H9 (cell line): ENCODE results near the gene HSPBP1. TPM values are rescaled to one million over a fixed set of nuclear protein-coding genes. Genes with fewer than 3 reads are reported as not detected.
A peak's percentile ranks its signal among the peaks of the same experiment; 100 is the strongest.

ENCODE experiments used
- DNase-seq: peaks from one replicate; pipeline ENCODE4 v3.0.0-alpha.2; 2017
- H2AFZ ChIP-seq: one replicate; pipeline ENCODE4 v1.6.1; 2013; ENCODE audit warnings: mild to moderate bottlenecking, low read length, control low read depth, moderate library complexity
- H2AK5ac ChIP-seq: 2 replicates; pipeline ENCODE4 v1.6.1; 2013; ENCODE audit warnings: low read length, control low read depth, mixed read lengths; ENCODE audit not compliant: insufficient read length
- H2BK120ac ChIP-seq: one replicate; pipeline ENCODE4 v1.6.1; 2013; ENCODE audit warnings: low read depth, mild to moderate bottlenecking, low read length, control low read depth, inconsistent platforms; ENCODE audit not compliant: poor library complexity, severe bottlenecking
- H2BK12ac ChIP-seq: 2 replicates; pipeline ENCODE4 v1.6.1; 2013; ENCODE audit warnings: low read length, control low read depth, mixed read lengths, low read depth; ENCODE audit not compliant: insufficient read length
- H2BK15ac ChIP-seq: 2 replicates; pipeline ENCODE4 v1.6.1; 2013; ENCODE audit warnings: low read depth, low read length, control low read depth
- H2BK20ac ChIP-seq: one replicate; pipeline ENCODE4 v1.6.1; 2013; ENCODE audit warnings: low read depth, mild to moderate bottlenecking, low read length, control low read depth, inconsistent platforms; ENCODE audit not compliant: poor library complexity, severe bottlenecking
- H2BK5ac ChIP-seq: 2 replicates; pipeline ENCODE4 v1.6.1; 2013; ENCODE audit warnings: low read length, control low read depth, mixed read lengths; ENCODE audit not compliant: insufficient read length
- H3K14ac ChIP-seq: 2 replicates; pipeline ENCODE4 v1.6.1; 2013; ENCODE audit warnings: low read length, control low read depth; ENCODE audit not compliant: insufficient read depth
- H3K18ac ChIP-seq: 2 replicates; pipeline ENCODE4 v1.6.1; 2013; ENCODE audit warnings: low read depth, mild to moderate bottlenecking, mixed read lengths, low read length, control low read depth; ENCODE audit not compliant: insufficient read length
- H3K23ac ChIP-seq: 2 replicates; pipeline ENCODE4 v1.6.1; 2013; ENCODE audit warnings: low read length, control low read depth, mixed read lengths, low read depth; ENCODE audit not compliant: insufficient read length
- H3K23me2 ChIP-seq: 2 replicates; pipeline ENCODE4 v1.6.1; 2013; ENCODE audit warnings: low read depth, mild to moderate bottlenecking, mixed read lengths, low read length, control low read depth; ENCODE audit not compliant: insufficient read length, poor library complexity, severe bottlenecking
- H3K27ac ChIP-seq: 2 replicates; pipeline ENCODE4 v1.5.1; 2013; ENCODE audit warnings: low read length, control low read depth, mixed read lengths, low read depth; ENCODE audit not compliant: insufficient read length
- H3K27me3 ChIP-seq: 2 replicates; pipeline ENCODE4 v1.6.1; 2013; ENCODE audit warnings: low read length, control low read depth, inconsistent platforms; ENCODE audit not compliant: insufficient read depth
- H3K4ac ChIP-seq: 2 replicates; pipeline ENCODE4 v1.6.1; 2013; ENCODE audit warnings: low read depth, mild to moderate bottlenecking, control low read depth, inconsistent platforms, low read length, moderate library complexity
- H3K4me1 ChIP-seq: 2 replicates; pipeline ENCODE4 v1.6.1; 2013; ENCODE audit warnings: low read length, control low read depth, inconsistent platforms; ENCODE audit not compliant: insufficient read depth
- H3K4me2 ChIP-seq: 2 replicates; pipeline ENCODE4 v1.6.1; 2013; ENCODE audit warnings: low read length, control low read depth, mixed read lengths; ENCODE audit not compliant: insufficient read length, insufficient read depth
- H3K56ac ChIP-seq: 2 replicates; pipeline ENCODE4 v1.6.1; 2013; ENCODE audit warnings: low read depth, mild to moderate bottlenecking, mixed read lengths, low read length, control low read depth; ENCODE audit not compliant: insufficient read length
- H3K79me1 ChIP-seq: 2 replicates; pipeline ENCODE4 v1.6.1; 2013; ENCODE audit warnings: low read depth, mild to moderate bottlenecking, moderate library complexity, low read length, control low read depth, inconsistent platforms; ENCODE audit not compliant: insufficient read depth, poor library complexity, severe bottlenecking
- H3K79me2 ChIP-seq: 2 replicates; pipeline ENCODE4 v1.6.1; 2013; ENCODE audit warnings: low read length, control low read depth, inconsistent platforms; ENCODE audit not compliant: insufficient read depth
- H3K9ac ChIP-seq: 2 replicates; pipeline ENCODE4 v1.6.1; 2013; ENCODE audit warnings: low read length, control low read depth, mixed read lengths; ENCODE audit not compliant: insufficient read length; ENCODE audit errors: extremely low read depth
- H3K9me3 ChIP-seq: one replicate; pipeline ENCODE4 v1.6.1; 2013; ENCODE audit warnings: low read depth, low read length, inconsistent platforms; ENCODE audit not compliant: control insufficient read depth
- H3T11ph ChIP-seq: one replicate; pipeline ENCODE4 v1.6.1; 2013; ENCODE audit warnings: mild to moderate bottlenecking, low read length, control low read depth, inconsistent platforms
- H4K20me1 ChIP-seq: one replicate; pipeline ENCODE4 v1.6.1; 2013; ENCODE audit not compliant: control insufficient read depth, insufficient read length, insufficient read depth
- H4K5ac ChIP-seq: 2 replicates; pipeline ENCODE4 v1.6.1; 2013; ENCODE audit warnings: low read depth, mild to moderate bottlenecking, mixed read lengths, low read length, control low read depth; ENCODE audit not compliant: insufficient read length
- H4K8ac ChIP-seq: replicated peaks from 2 replicates; pipeline ENCODE4 v1.6.1; 2013; ENCODE audit warnings: low read length, control low read depth, mixed read lengths, low read depth; ENCODE audit not compliant: insufficient read length
- H4K91ac ChIP-seq: 2 replicates; pipeline ENCODE4 v1.6.1; 2013; ENCODE audit warnings: low read depth, mild to moderate bottlenecking, moderate library complexity, mixed read lengths, low read length, control low read depth; ENCODE audit not compliant: insufficient read length
- H3K27ac Mint-ChIP-seq, 3 experiments: 2 replicates in 2 of 3; 3 replicates in 1 of 3; pipeline ENCODE4 v1.8.0; 2020 to 2021; ENCODE audit warnings: mixed read lengths in 3 of 3, mild to moderate bottlenecking in 1 of 3, moderate library complexity in 1 of 3
- H3K27me3 Mint-ChIP-seq: 2 replicates; pipeline ENCODE4 v1.8.0; 2021; ENCODE audit warnings: low read depth, mild to moderate bottlenecking, moderate library complexity, mixed read lengths
- H3K36me3 Mint-ChIP-seq, 3 experiments: 2 replicates in 2 of 3; 3 replicates in 1 of 3; pipeline ENCODE4 v1.8.0; 2020 to 2021; ENCODE audit warnings: low read depth in 3 of 3, mixed read lengths in 3 of 3; ENCODE audit not compliant: insufficient read depth in 1 of 3
- H3K4me1 Mint-ChIP-seq, 2 experiments: 2 replicates each; pipeline ENCODE4 v1.8.0; 2020; ENCODE audit warnings: mixed read lengths in 2 of 2
- H3K4me3 Mint-ChIP-seq, 2 experiments: 2 replicates in 1 of 2; 3 replicates in 1 of 2; pipeline ENCODE4 v1.8.0; 2020 to 2021; ENCODE audit warnings: mild to moderate bottlenecking in 2 of 2, mixed read lengths in 2 of 2, moderate library complexity in 1 of 2
- H3K9me3 Mint-ChIP-seq, 2 experiments: 2 replicates in 1 of 2; 3 replicates in 1 of 2; pipeline ENCODE4 v1.8.0; 2020; ENCODE audit warnings: mild to moderate bottlenecking in 2 of 2, mixed read lengths in 2 of 2, moderate library complexity in 1 of 2
- CTCF ChIP-seq: fragments of 200-600 bp; sonication (generic); conservative IDR thresholded peaks from 3 replicates; pipeline ENCODE4 v1.8.0; 2021; ENCODE audit warnings: antibody characterized with exemption, mild to moderate bottlenecking
- WGBS: extraction: QIAGEN DNeasy Blood & Tissue Kit; methylation state at CpG from one replicate; pipeline ENCODE4 v1.1.7; 2013; ENCODE audit warnings: missing lambda C conversion rate, low lambda C conversion rate, mixed read lengths; ENCODE audit not compliant: insufficient read length; ENCODE audit errors: extremely low coverage; 5-methylcytosine and 5-hydroxymethylcytosine counted together
- total RNA-seq: library from RNA; stranded (reverse); gene quantifications from 2 replicates; pipeline ENCODE4 v1.2.1, GENCODE V29; 2021

HSPBP1 gene
- total RNA-seq, 1 experiment from 2014 or later = 47.4 TPM

- no peak overlapping the region for H3K27ac ChIP-seq
- Mint-ChIP-seq H3K27ac (peak overlapping the region in 2 of 3 experiments; percentile 80 to 86; a peak in 2 of 7 replicates), H3K4me1 (peaks cover 15 to 27% of the 10 kb centered on the region in 2 experiments), H3K9me3 (no peaks in the 10 kb centered on the region; a peak in 1 of 5 replicates), H3K4me3 (peak overlapping the region; percentile 72 to 84), H3K27me3 (no peaks in the 10 kb centered on the region; the same call in 1 of the 2 replicates), H3K36me3 (peaks cover under 1 to 19% (median 15%) of the 10 kb centered on the region in 3 experiments; a peak in 6 of 7 replicates)
- H2BK15ac ChIP-seq = no peak overlapping the region
- no peak overlapping the region for H2BK20ac ChIP-seq
- peak; percentile 67 for DNase-seq
- no peak for TF ChIP-seq CTCF
- H3K56ac ChIP-seq = no peak overlapping the region
- no peak overlapping the region for H3K9ac ChIP-seq
- no peak overlapping the region; the same call in 1 of the 2 replicates for H3K4ac ChIP-seq
- no peak overlapping the region for H3K18ac ChIP-seq
- no peak overlapping the region for H4K8ac ChIP-seq
- no CpG with 5 or more reads among the region's 16 CpGs for WGBS
- H3K4me2 ChIP-seq = peak overlapping the region; percentile 28
- H2BK5ac ChIP-seq = no peak overlapping the region
- H3K27me3 ChIP-seq = no peaks in the 10 kb centered on the region
- no peaks in the 10 kb centered on the region for H3K9me3 ChIP-seq
- no peaks in the 10 kb centered on the region for H4K20me1 ChIP-seq
- H3K79me1 ChIP-seq = no peaks in the 10 kb centered on the region
- no peaks in the 10 kb centered on the region for H3K79me2 ChIP-seq
- H2AFZ ChIP-seq = no peak overlapping the region
- no peak overlapping the region for H2BK12ac ChIP-seq
- no peak overlapping the region for H2BK120ac ChIP-seq
- no peak overlapping the region for H4K91ac ChIP-seq
- H3K23ac ChIP-seq = no peak overlapping the region
- H3K23me2 ChIP-seq = peaks cover 9% of the 10 kb centered on the region
- no peak overlapping the region for H3K14ac ChIP-seq
- H2AK5ac ChIP-seq = no peak overlapping the region
- H3T11ph ChIP-seq = no peak overlapping the region
- no peak overlapping the region for H4K5ac ChIP-seq
- H3K4me1 ChIP-seq = no peaks in the 10 kb centered on the region; the same call in 1 of the 2 replicates
Measured at GRCh38 chr19:55284405-55285058, 4.6 kb upstream of the HSPBP1 start.
